Measurements from ENCODE around the gene OTUB2. TPM values are rescaled to one million over a fixed set of nuclear protein-coding genes. Genes with fewer than 3 reads are reported as not detected.

OTUB2 gene
- polyA plus RNA-seq, 1 experiment = 1.1 TPM

DNA sequence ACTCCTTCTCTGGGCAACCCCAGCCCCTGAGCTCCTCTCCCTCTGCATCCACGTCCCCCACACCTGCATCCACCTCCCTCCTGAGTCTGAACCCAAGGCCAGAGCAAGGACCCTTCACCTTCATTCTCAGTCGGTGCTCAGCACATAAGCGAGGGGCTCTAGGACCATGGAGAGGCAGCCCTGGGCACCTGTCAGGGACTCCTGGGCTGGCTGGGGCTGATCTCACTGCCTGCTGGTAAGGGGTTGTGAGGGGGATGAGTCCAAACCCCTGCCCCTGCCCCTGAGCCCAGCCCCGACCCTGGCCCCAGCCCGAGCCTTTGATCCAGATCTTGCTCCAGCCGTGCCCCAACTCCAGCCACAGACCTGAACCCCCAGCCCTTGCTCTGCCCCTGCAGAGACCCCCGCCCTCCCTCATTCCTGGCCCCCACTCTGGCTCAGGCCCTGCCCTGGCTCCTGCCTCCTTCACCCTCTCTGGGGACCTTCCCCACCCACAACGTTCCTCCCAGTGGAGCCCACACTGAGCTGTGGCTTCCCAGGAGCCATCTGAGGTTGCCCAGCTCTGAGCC lies 29.9 kb upstream of the OTUB2 start:
- DNase-seq (ENCODE audit: low read depth) = no peak
- CTCF ChIA-PET = interaction anchor here (11.5 kb wide), 1 partner anchor 56 kb away, joined by 387 read pairs; no protein-coding TSS in a partner anchor
- TF ChIP-seq, protein P1, sequence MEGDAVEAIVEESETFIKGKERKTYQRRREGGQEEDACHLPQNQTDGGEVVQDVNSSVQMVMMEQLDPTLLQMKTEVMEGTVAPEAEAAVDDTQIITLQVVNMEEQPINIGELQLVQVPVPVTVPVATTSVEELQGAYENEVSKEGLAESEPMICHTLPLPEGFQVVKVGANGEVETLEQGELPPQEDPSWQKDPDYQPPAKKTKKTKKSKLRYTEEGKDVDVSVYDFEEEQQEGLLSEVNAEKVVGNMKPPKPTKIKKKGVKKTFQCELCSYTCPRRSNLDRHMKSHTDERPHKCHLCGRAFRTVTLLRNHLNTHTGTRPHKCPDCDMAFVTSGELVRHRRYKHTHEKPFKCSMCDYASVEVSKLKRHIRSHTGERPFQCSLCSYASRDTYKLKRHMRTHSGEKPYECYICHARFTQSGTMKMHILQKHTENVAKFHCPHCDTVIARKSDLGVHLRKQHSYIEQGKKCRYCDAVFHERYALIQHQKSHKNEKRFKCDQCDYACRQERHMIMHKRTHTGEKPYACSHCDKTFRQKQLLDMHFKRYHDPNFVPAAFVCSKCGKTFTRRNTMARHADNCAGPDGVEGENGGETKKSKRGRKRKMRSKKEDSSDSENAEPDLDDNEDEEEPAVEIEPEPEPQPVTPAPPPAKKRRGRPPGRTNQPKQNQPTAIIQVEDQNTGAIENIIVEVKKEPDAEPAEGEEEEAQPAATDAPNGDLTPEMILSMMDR (IDR thresholded peaks at IDR 0.05; ENCODE audit: insufficient read depth, low read depth, low read length) = no peak
- Histone ChIP-seq H3K36me3 (ENCODE audit: control insufficient read depth, insufficient read depth, low read length) (no peaks in the 10 kb centered on the region), H3K4me3 (ENCODE audit: low read depth, low read length) (no peak overlapping the region), H3K27me3 (ENCODE audit: control insufficient read depth, insufficient read depth, low read length) (peaks cover 4% of the 10 kb centered on the region; the same call in 1 of the 2 replicates)
- POLR2A ChIA-PET = no interaction called here

DNA sequence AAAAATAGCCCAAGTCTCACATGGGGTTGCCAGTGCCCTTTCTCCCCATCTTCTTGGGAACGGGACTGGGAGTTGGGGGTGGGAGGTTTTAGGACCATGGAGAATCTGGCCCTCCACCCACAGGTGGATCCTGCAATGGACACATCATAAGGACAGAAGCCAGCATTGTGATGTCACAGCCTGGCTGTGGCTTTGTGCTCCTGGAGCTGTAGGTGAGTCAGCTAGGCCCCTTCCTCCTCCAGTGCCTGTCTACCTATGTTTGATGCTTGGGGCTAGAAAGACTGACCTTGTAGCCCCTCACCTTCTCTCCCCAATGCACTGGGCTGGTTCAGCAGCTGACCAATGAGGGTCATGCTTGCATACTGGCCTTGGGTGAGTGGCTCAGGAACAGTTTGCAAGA lies 29.1 kb upstream of the OTUB2 start, which contains the start of gene CCDC197:
Gene CCDC197 (plus strand): TSS at position 220 of the 400 bp plus-strand sequence. CDS start 831 bp downstream, outside the sequence.
- CTCF ChIA-PET = interaction anchor here (0.8 to 11.5 kb wide), 4 partner anchors 13 to 135 kb away, joined by 3 to 387 read pairs (median 4); no protein-coding TSS in a partner anchor
- no peak for DNase-seq (ENCODE audit: low read depth)
- no peak within 1 kb of the TSS for H3K4me3 ChIP-seq (ENCODE audit: low read depth, low read length)
- H3K27me3 ChIP-seq (ENCODE audit: control insufficient read depth, insufficient read depth, low read length) = peaks cover 7% of the 10 kb centered on the region
- TF ChIP-seq, protein P1 (IDR thresholded peaks at IDR 0.05; ENCODE audit: insufficient read depth, low read depth, low read length) = no peak
- no peaks in the 10 kb centered on the region for H3K36me3 ChIP-seq (ENCODE audit: control insufficient read depth, insufficient read depth, low read length)
- POLR2A ChIA-PET = interaction anchor here (0.6 kb wide), 1 partner anchor 87 kb away, joined by 3 read pairs; no protein-coding TSS in a partner anchor

DNA sequence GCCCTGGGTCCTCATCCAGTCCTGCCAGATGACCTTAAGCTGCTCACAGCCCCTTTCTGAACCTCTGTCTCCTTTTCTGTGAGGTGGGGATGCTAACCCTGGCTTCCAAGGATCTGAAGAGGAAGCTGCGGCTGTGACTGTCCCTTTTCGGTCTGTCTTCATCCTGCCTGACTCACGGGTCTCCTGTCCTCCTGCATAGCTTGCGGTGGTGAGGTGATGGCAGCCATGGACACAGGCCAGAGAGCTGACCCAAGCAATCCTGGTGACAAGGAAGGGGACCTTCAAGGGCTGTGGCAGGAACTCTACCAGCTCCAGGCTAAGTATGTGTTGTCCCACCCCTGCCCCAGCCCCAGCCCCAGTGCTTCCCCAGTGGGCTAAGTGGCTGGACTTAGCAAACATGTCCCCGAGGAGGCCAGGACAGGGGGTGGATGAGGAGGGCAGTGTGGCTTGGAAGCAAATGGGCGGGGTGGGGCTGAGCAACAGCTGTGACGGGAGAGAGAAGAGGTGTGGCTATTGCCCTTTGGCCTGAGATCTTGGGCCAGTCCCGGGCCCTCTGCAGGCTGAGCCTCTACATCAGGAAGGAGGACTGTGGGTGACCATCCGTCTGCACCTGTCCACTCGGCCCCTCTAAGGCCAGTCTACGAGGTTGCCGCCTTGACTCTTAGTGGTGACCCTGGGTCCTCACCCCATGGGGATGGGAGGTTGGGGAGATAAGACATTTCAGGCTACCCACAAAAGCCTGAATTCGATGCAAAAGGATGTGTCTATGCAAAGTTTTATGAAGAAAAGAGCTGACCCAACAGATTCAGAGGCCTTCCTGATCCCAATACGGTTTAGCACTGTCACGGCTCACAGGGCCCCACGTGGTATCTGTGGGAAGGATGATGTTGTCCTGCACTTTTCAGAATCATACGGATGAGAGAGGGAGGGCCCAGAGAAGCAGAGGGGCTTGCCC lies 27.9 kb upstream of the OTUB2 start:
- peaks cover 5% of the 10 kb centered on the region for H3K27me3 ChIP-seq (ENCODE audit: control insufficient read depth, insufficient read depth, low read length)
- POLR2A ChIA-PET = interaction anchor here (0.6 kb wide), 1 partner anchor 88 kb away, joined by 3 read pairs; no protein-coding TSS in a partner anchor
- CTCF ChIA-PET = interaction anchor here (0.8 to 11.5 kb wide), 4 partner anchors 14 to 134 kb away, joined by 3 to 387 read pairs (median 4); no protein-coding TSS in a partner anchor

DNA sequence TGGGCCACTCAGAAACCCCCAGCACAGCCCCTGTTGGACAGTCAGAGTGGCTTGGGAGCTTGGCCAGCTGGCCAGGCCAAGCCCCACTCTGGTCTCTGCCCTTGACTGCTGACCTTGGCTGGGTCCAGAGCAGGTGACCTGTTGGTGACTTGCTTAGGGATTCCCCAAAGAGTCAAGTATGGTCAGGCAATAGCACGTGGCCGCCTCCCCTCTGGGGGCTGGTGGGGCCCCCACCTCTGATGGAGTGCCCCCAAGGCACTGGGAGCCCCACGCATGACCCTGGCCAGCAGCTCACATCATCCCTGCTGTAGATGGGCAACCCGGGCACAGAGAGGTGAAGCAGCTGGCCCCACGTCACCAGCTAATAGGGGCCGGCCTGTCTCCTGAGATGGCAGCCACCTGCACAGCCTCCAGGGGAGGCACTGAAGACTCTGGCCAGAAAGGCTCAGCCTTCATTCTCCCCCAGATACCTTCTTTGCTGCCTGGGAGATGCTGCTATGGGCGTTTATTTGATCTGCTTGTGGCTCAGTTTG lies 27.2 kb upstream of the OTUB2 start:
- CTCF ChIA-PET = interaction anchor here (1.1 to 11.5 kb wide), 3 partner anchors 13 to 59 kb away, joined by 3 to 387 read pairs (median 25); no protein-coding TSS in a partner anchor
- no peak for DNase-seq (ENCODE audit: low read depth)
- H3K36me3 ChIP-seq (ENCODE audit: control insufficient read depth, insufficient read depth, low read length) = no peaks in the 10 kb centered on the region
- peaks cover 5% of the 10 kb centered on the region for H3K27me3 ChIP-seq (ENCODE audit: control insufficient read depth, insufficient read depth, low read length)
- TF ChIP-seq, protein P1 (IDR thresholded peaks at IDR 0.05; ENCODE audit: insufficient read depth, low read depth, low read length) = no peak
- H3K4me3 ChIP-seq (ENCODE audit: low read depth, low read length) = no peak overlapping the region
- POLR2A ChIA-PET = no interaction called here

More for the DNA sequence above, 27.9 kb upstream of the OTUB2 start:
- no peak for DNase-seq (ENCODE audit: low read depth)
- Histone ChIP-seq H3K4me3 (ENCODE audit: low read depth, low read length) (no peak overlapping the region), H3K36me3 (ENCODE audit: control insufficient read depth, insufficient read depth, low read length) (no peaks in the 10 kb centered on the region)
- TF ChIP-seq, protein P1 (IDR thresholded peaks at IDR 0.05; ENCODE audit: insufficient read depth, low read depth, low read length) = no peak

All from BJ (cell line).